ENCODE data around the gene FIG4.
"Not testable (repeated sequence)": the region's sequence is repeated elsewhere in the genome, so short reads cannot be mapped to it uniquely, and the experiment has no call there.

The FIG4 gene

DNA sequence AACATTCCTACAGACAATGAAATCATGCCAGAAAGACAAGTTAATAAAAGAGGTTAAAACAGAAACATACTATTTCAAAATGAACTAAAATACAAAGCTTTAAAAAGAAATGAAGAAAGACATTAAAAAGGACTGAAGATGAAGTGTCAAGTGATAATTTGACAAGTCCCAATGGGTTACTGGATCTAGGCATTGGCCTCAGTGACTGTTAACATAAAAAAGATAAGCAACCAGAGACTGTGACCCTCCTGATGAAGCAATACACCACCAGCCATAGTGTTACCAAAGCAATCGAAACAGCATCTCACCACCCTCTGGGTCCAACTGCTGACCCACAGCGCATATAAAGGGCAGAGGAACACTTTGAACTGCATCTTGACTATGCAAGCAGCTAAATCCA, 130.3 kb downstream of the FIG4 start:
- Histone ChIP-seq H3K4me1 (ENCODE audit: insufficient read depth, low read length, poor library complexity, severe bottlenecking) (no peaks in the 10 kb centered on the region), H3K9me3 (ENCODE audit: insufficient read depth, low read depth, low read length) (no peaks in the 10 kb centered on the region), H2AFZ (ENCODE audit: low read length) (no peak overlapping the region), H3K36me3 (ENCODE audit: insufficient read depth, low read length) (0 out of 2 replicates have a peak, but pooled peaks cover 2% of the 10 kb centered on the region), H3K79me2 (ENCODE audit: insufficient read depth, low read length) (no peaks in the 10 kb centered on the region), H3K4me3 (ENCODE audit: low read length, poor library complexity, severe bottlenecking) (no peak overlapping the region), H3K4me2 (ENCODE audit: low read depth, low read length, poor library complexity, severe bottlenecking) (no peak overlapping the region), H3K9me2 (replicated peaks; ENCODE audit: low read depth, low read length) (no peaks in the 10 kb centered on the region), H3K27me3 (ENCODE audit: insufficient read depth, low read length, poor library complexity, severe bottlenecking) (no peaks in the 10 kb centered on the region), H4K20me1 (ENCODE audit: insufficient read depth, low read length, poor library complexity, severe bottlenecking) (no peaks in the 10 kb centered on the region), H3F3A (ENCODE audit: low read depth) (no peaks in the 10 kb centered on the region), H3K9ac (ENCODE audit: low read depth, low read length, poor library complexity, severe bottlenecking) (no peak overlapping the region)
- TF ChIP-seq EZH2phosphoT487 (IDR thresholded peaks at IDR 0.05; ENCODE audit: borderline replicate concordance) (no peak), CTCF (conservative IDR thresholded peaks at IDR 0.05; ENCODE audit: low read length) (no peak)

- H3K9ac ChIP-seq (ENCODE audit: low read depth, low read length, poor library complexity, severe bottlenecking) = no peak overlapping the region
- no peak for TF ChIP-seq CTCF (conservative IDR thresholded peaks at IDR 0.05; ENCODE audit: low read length)
- no peak for TF ChIP-seq EZH2phosphoT487 (IDR thresholded peaks at IDR 0.05; ENCODE audit: borderline replicate concordance)
- H3K4me1 ChIP-seq (ENCODE audit: insufficient read depth, low read length, poor library complexity, severe bottlenecking) = no peaks in the 10 kb centered on the region
- H3K9me2 ChIP-seq (replicated peaks; ENCODE audit: low read depth, low read length) = no peaks in the 10 kb centered on the region
- 0 out of 2 replicates have a peak, but pooled peaks cover 2% of the 10 kb centered on the region for H3K36me3 ChIP-seq (ENCODE audit: insufficient read depth, low read length)
- H3K79me2 ChIP-seq (ENCODE audit: insufficient read depth, low read length) = no peaks in the 10 kb centered on the region
- no peaks in the 10 kb centered on the region for H4K20me1 ChIP-seq (ENCODE audit: insufficient read depth, low read length, poor library complexity, severe bottlenecking)
- H3K4me2 ChIP-seq (ENCODE audit: low read depth, low read length, poor library complexity, severe bottlenecking) = no peak overlapping the region
- H3K4me3 ChIP-seq (ENCODE audit: low read length, poor library complexity, severe bottlenecking) = no peak overlapping the region
- no peaks in the 10 kb centered on the region for H3K9me3 ChIP-seq (ENCODE audit: insufficient read depth, low read depth, low read length)
- no peaks in the 10 kb centered on the region for H3F3A ChIP-seq (ENCODE audit: low read depth)
- no peak overlapping the region for H2AFZ ChIP-seq (ENCODE audit: low read length)
- H3K27me3 ChIP-seq (ENCODE audit: insufficient read depth, low read length, poor library complexity, severe bottlenecking) = no peaks in the 10 kb centered on the region
Observed at GRCh38 chr6:109824105-109824504, 133.0 kb downstream of the FIG4 start.

- H3K9me2 ChIP-seq (replicated peaks; ENCODE audit: low read depth, low read length) = no peaks in the 10 kb centered on the region
- H3K4me1 ChIP-seq (ENCODE audit: insufficient read depth, low read length, poor library complexity, severe bottlenecking) = no peaks in the 10 kb centered on the region
- H4K20me1 ChIP-seq (ENCODE audit: insufficient read depth, low read length, poor library complexity, severe bottlenecking) = no peaks in the 10 kb centered on the region
- peaks cover 4% of the 10 kb centered on the region; the same call in 1 of the 2 replicates for H3K9me3 ChIP-seq (ENCODE audit: insufficient read depth, low read depth, low read length)
- H2AFZ ChIP-seq (ENCODE audit: low read length) = no peak overlapping the region
- H3F3A ChIP-seq (ENCODE audit: low read depth) = no peaks in the 10 kb centered on the region
- no peak overlapping the region for H3K9ac ChIP-seq (ENCODE audit: low read depth, low read length, poor library complexity, severe bottlenecking)
- H3K36me3 ChIP-seq (ENCODE audit: insufficient read depth, low read length) = 0 out of 2 replicates have a peak, but pooled peaks cover 2% of the 10 kb centered on the region
- H3K4me3 ChIP-seq (ENCODE audit: low read length, poor library complexity, severe bottlenecking) = no peak overlapping the region
- TF ChIP-seq CTCF (conservative IDR thresholded peaks at IDR 0.05; ENCODE audit: low read length) (no peak), EZH2phosphoT487 (IDR thresholded peaks at IDR 0.05; ENCODE audit: borderline replicate concordance) (no peak)
- no peaks in the 10 kb centered on the region for H3K27me3 ChIP-seq (ENCODE audit: insufficient read depth, low read length, poor library complexity, severe bottlenecking)
- no peaks in the 10 kb centered on the region for H3K79me2 ChIP-seq (ENCODE audit: insufficient read depth, low read length)
- H3K4me2 ChIP-seq (ENCODE audit: low read depth, low read length, poor library complexity, severe bottlenecking) = no peak overlapping the region
Observed at GRCh38 chr6:109826551-109826950, 135.5 kb downstream of the FIG4 start.

- not testable (repeated sequence) for H3K36me3 ChIP-seq (ENCODE audit: insufficient read depth, low read length); H3F3A ChIP-seq (ENCODE audit: low read depth); H4K20me1 ChIP-seq (ENCODE audit: insufficient read depth, low read length, poor library complexity, severe bottlenecking); H3K4me3 ChIP-seq (ENCODE audit: low read length, poor library complexity, severe bottlenecking); H2AFZ ChIP-seq (ENCODE audit: low read length); H3K9ac ChIP-seq (ENCODE audit: low read depth, low read length, poor library complexity, severe bottlenecking); H3K79me2 ChIP-seq (ENCODE audit: insufficient read depth, low read length); H3K9me2 ChIP-seq (replicated peaks; ENCODE audit: low read depth, low read length); H3K27me3 ChIP-seq (ENCODE audit: insufficient read depth, low read length, poor library complexity, severe bottlenecking); H3K9me3 ChIP-seq (ENCODE audit: insufficient read depth, low read depth, low read length); H3K4me1 ChIP-seq (ENCODE audit: insufficient read depth, low read length, poor library complexity, severe bottlenecking); H3K4me2 ChIP-seq (ENCODE audit: low read depth, low read length, poor library complexity, severe bottlenecking)
Observed at GRCh38 chr6:109831352-109831751, 140.3 kb downstream of the FIG4 start.
